ENCODE results near the gene DLGAP4.
A peak's percentile ranks its signal among the peaks of the same experiment; 100 is the strongest.

DLGAP4 gene

GRCh38 chr20:36306553-36307411 lies 643 bp downstream of the DLGAP4 start:
- peak overlapping the region in 3 of 7 experiments; percentile 22 to 37 (median 24) for H3K4me3 ChIP-seq

GRCh38 chr20:36307412-36308325 lies 1.5 kb downstream of the DLGAP4 start:
- Histone ChIP-seq H3K27ac (no peak overlapping the region), H3K4me3 (no peak overlapping the region)

More at GRCh38 chr20:36306553-36307411, 643 bp downstream of the DLGAP4 start:
- no peak overlapping the region for H3K27ac ChIP-seq

- Histone ChIP-seq H3K4me3 (no peak overlapping the region), H3K27ac (no peak overlapping the region)
These were observed 2.2 kb downstream of the DLGAP4 start for GRCh38 chr20:36308353-36308752.

- no peak overlapping the region for H3K27ac ChIP-seq
- H3K4me3 ChIP-seq = no peak overlapping the region
These were observed 2.8 kb downstream of the DLGAP4 start for GRCh38 chr20:36308986-36309385.

- H3K4me3 ChIP-seq = no peak overlapping the region
- no peak overlapping the region for H3K27ac ChIP-seq
These were observed 3.5 kb downstream of the DLGAP4 start for GRCh38 chr20:36309643-36310042.

- Histone ChIP-seq H3K27ac (no peak overlapping the region), H3K4me3 (no peak overlapping the region)
These were observed 4.3 kb downstream of the DLGAP4 start for GRCh38 chr20:36310215-36310981.

- H3K4me3 ChIP-seq = no peak overlapping the region
- H3K27ac ChIP-seq = no peak overlapping the region
These were observed 5.2 kb downstream of the DLGAP4 start for GRCh38 chr20:36311141-36311853.

- Histone ChIP-seq H3K27ac (no peak overlapping the region), H3K4me3 (no peak overlapping the region)
These were observed 6.0 kb downstream of the DLGAP4 start for GRCh38 chr20:36311854-36312723.

- no peak overlapping the region for H3K4me3 ChIP-seq
- no peak overlapping the region for H3K27ac ChIP-seq
These were observed 6.7 kb downstream of the DLGAP4 start for GRCh38 chr20:36312724-36313441.

GRCh38 chr20:36313476-36313875 lies 7.3 kb downstream of the DLGAP4 start:
- H3K27ac ChIP-seq = no peak overlapping the region

GRCh38 chr20:36313926-36314325 lies 7.8 kb downstream of the DLGAP4 start:
- H3K4me3 ChIP-seq = no peak overlapping the region
- H3K27ac ChIP-seq = no peak overlapping the region

More at GRCh38 chr20:36313476-36313875, 7.3 kb downstream of the DLGAP4 start:
- no peak overlapping the region for H3K4me3 ChIP-seq

GRCh38 chr20:36314734-36315544 lies 8.8 kb downstream of the DLGAP4 start:
- no peak overlapping the region for H3K27ac ChIP-seq
- H3K4me3 ChIP-seq = no peak overlapping the region

- H3K4me3 ChIP-seq = no peak overlapping the region
- no peak overlapping the region for H3K27ac ChIP-seq
These were observed 9.6 kb downstream of the DLGAP4 start for GRCh38 chr20:36315545-36316351.

GRCh38 chr20:36317675-36318074 lies 11.5 kb downstream of the DLGAP4 start:
- Histone ChIP-seq H3K4me3 (no peak overlapping the region), H3K27ac (no peak overlapping the region)

GRCh38 chr20:36318166-36318565 lies 12.0 kb downstream of the DLGAP4 start:
- no peak overlapping the region for H3K4me3 ChIP-seq
- H3K27ac ChIP-seq = no peak overlapping the region
